Adrenal gland (tissue), 12 donors: Measurements from ENCODE around the gene NANOS3. TPM values are rescaled to one million over a fixed set of nuclear protein-coding genes. Genes with fewer than 3 reads are reported as not detected.
"Not testable (repeated sequence)": the region's sequence is repeated elsewhere in the genome, so short reads cannot be mapped to it uniquely, and the experiment has no call there.

Source experiments
- DNase-seq, 7 donors: peaks; one replicate each; pipeline ENCODE4 v3.0.0-alpha.2; 2019 to 2020
- H3K27ac ChIP-seq, 5 donors: fragments of 200-600 bp; sonication (generic) in 4 of 5; 1 replicate in 3 of 5; 2 replicates in 2 of 5; pipeline versions ENCODE4 v1.5.1 to v1.8.0; 2016 to 2020; ENCODE audit warnings: mild to moderate bottlenecking in 1 of 5
- H3K27me3 ChIP-seq: fragments of 200-600 bp; 2 replicates; pipeline ENCODE4 v1.8.0; 2021
- H3K36me3 ChIP-seq, 2 donors: fragments of 200-600 bp; replicated peaks in 1 of 2; 1 replicate in 1 of 2; 2 replicates in 1 of 2; pipeline versions ENCODE4 v1.5.1 to v1.8.0; 2018 to 2022
- H3K4me1 ChIP-seq, 2 donors: fragments of 200-600 bp; replicated peaks in 1 of 2; 1 replicate in 1 of 2; 2 replicates in 1 of 2; pipeline versions ENCODE4 v1.5.1 to v1.8.0; 2018 to 2021
- H3K4me3 ChIP-seq, 4 donors: fragments of 200-600 bp; sonication (generic) in 3 of 4; one replicate each; pipeline ENCODE4 v1.5.1; 2016 to 2018
- H3K9me3 ChIP-seq, 3 donors: fragments of 200-600 bp; sonication (generic) in 1 of 3; replicated peaks in 1 of 3; 1 replicate in 2 of 3; 2 replicates in 1 of 3; pipeline versions ENCODE4 v1.5.1 to v1.8.0; 2016 to 2021
- CTCF ChIP-seq, 6 experiments: fragments of 450-650 bp in 4 of 6; fragments of 200-600 bp in 2 of 6; sonication (generic) in 1 of 6; IDR thresholded peaks; 1 replicate in 5 of 6; 2 replicates in 1 of 6; pipeline versions ENCODE4 v1.5.1 to v1.8.0; 2016 to 2021; ENCODE audit warnings: antibody characterized with exemption in 6 of 6, mild to moderate bottlenecking in 2 of 6, moderate library complexity in 1 of 6
- POLR2A ChIP-seq, 2 donors: fragments of 450-650 bp; IDR thresholded peaks; one replicate each; pipeline ENCODE4 v1.6.1; 2017; ENCODE audit warnings: antibody characterized with exemption in 2 of 2, mild to moderate bottlenecking in 2 of 2, moderate library complexity in 1 of 2
- WGBS, 4 donors: extraction: QIAGEN DNeasy Blood & Tissue Kit in 2 of 4; methylation state at CpG; one replicate each; pipeline versions ENCODE4 v1.1.5 to v1.1.7; 2013 to 2017; 5-methylcytosine and 5-hydroxymethylcytosine counted together
- intact Hi-C, 2 donors: fragments of 100-400 bp; cut with DNase I; formaldehyde crosslinking; loops; one replicate each; pipeline versions ENCODE4 v1.14.1 to v1.15.0; 2022 to 2023
- polyA plus RNA-seq, 3 donors: library from polyadenylated mRNA; stranded (reverse); fragments of 200-250 nt in 2 of 3; fragments of 350-450 nt in 1 of 3; fragmentation: Illumina TruSeq in 1 of 3; extraction: RNeasy Lipid Tissue Mini Kit (QIAGEN cat#74804) in 1 of 3; gene quantifications; one replicate each; pipeline ENCODE4 v1.2.3, GENCODE V29; 2013 to 2014
- total RNA-seq, 9 donors: library from RNA; depleted of rRNA in 4 of 9; stranded (reverse); fragments of >200 nt in 4 of 9; fragments of 120-200 nt in 1 of 9; fragmentation: NEBNext Ultra II Directional in 1 of 9; extraction: Animal tissue kit (Norgen Biotek cat#: 25700) in 1 of 9; gene quantifications; one replicate each; pipeline versions ENCODE4 v1.1.0 to v1.2.4, GENCODE V29; 2013 to 2023
- donor health status: healthy with polysubstance abuse.
- donor health status: Bipolar disorder and iron deficiency.
- donor health status: DM: yes; HTN: yes; CAD: no.
- donor health status: DM: no; HTN: no; CAD: no.
- donor health status: DM: no; HTN: no; CAD: no.
- donor health status: DM: yes; HTN: yes; CAD: no.

The NANOS3 gene
- total and polyA plus RNA-seq, 12 donors: 0.28 to 1.9 (median 1.3) TPM; not detected in 8

GRCh38 chr19:13918726-13919411 lies 41.9 kb downstream of the NANOS3 start:
- no peak overlapping the region for H3K27ac ChIP-seq
- peaks cover 0 to 66% of the 10 kb centered on the region in 2 donors for H3K36me3 ChIP-seq
- DNase-seq: no peak
- WGBS, 4 donors: 90 to 95% (median 93%) methylated on average over 11 to 34 of the region's 34 CpGs
- no peak for TF ChIP-seq POLR2A (IDR thresholded peaks at IDR 0.05)
- TF ChIP-seq CTCF (IDR thresholded peaks at IDR 0.05): no peak
- intact Hi-C loops: no loop called here
- H3K9me3 ChIP-seq: no peaks in the 10 kb centered on the region
- H3K27me3 ChIP-seq: no peaks in the 10 kb centered on the region
- H3K4me3 ChIP-seq: no peak overlapping the region
- no peaks in the 10 kb centered on the region for H3K4me1 ChIP-seq

- DNase-seq: no peak
- Histone ChIP-seq H3K4me1 (no peaks in the 10 kb centered on the region), H3K4me3 (no peak overlapping the region), H3K27ac (no peak overlapping the region), H3K36me3 (peaks cover 0 to 62% of the 10 kb centered on the region in 2 donors), H3K27me3 (no peaks in the 10 kb centered on the region), H3K9me3 (no peaks in the 10 kb centered on the region)
- 97 to 100% (median 99%) methylated on average over 1 to 11 of the region's 11 CpGs for WGBS, 4 donors
- TF ChIP-seq CTCF (IDR thresholded peaks at IDR 0.05) (no peak), POLR2A (IDR thresholded peaks at IDR 0.05) (no peak)
- intact Hi-C loops: no loop called here
Measured at GRCh38 chr19:13920524-13920923, 43.6 kb downstream of the NANOS3 start.

GRCh38 chr19:13920940-13921747 lies 44.2 kb downstream of the NANOS3 start:
- Histone ChIP-seq H3K4me3 (no peak overlapping the region), H3K9me3 (no peaks in the 10 kb centered on the region), H3K27me3 (no peaks in the 10 kb centered on the region), H3K36me3 (peaks cover 0 to 62% of the 10 kb centered on the region in 2 donors), H3K27ac (no peak overlapping the region), H3K4me1 (no peaks in the 10 kb centered on the region)
- intact Hi-C loops: no loop called here
- DNase-seq: peak in 3 of 7 donors; percentile 30 to 61 (median 40)
- TF ChIP-seq CTCF (IDR thresholded peaks at IDR 0.05) (no peak), POLR2A (IDR thresholded peaks at IDR 0.05) (no peak)
- 82 to 93% (median 90%) methylated on average over 2 of the region's 2 CpGs for WGBS, 4 donors

- H3K27me3 ChIP-seq, DNase-seq, H3K4me3 ChIP-seq, H3K9me3 ChIP-seq, H3K27ac ChIP-seq, intact Hi-C loops, H3K4me1 ChIP-seq: not testable (repeated sequence)
- peaks cover 0 to 70% of the 10 kb centered on the region in 2 donors for H3K36me3 ChIP-seq
- WGBS, 4 donors: 95 to 98% (median 96%) methylated on average over 6 of the region's 6 CpGs
Measured at GRCh38 chr19:13922118-13922517, 45.2 kb downstream of the NANOS3 start.
